Tongue (tissue), 2 donors: ENCODE results near the gene ATP2A3. TPM values are rescaled to one million over a fixed set of nuclear protein-coding genes. Genes with fewer than 3 reads are reported as not detected.
"Not testable (repeated sequence)": the region's sequence is repeated elsewhere in the genome, so short reads cannot be mapped to it uniquely, and the experiment has no call there.

Experiments
- DNase-seq: peaks from one replicate; pipeline ENCODE4 v3.0.0-alpha.2; 2015
- total RNA-seq: library from RNA; depleted of rRNA; stranded (reverse); fragments of >200 nt; gene quantifications from one replicate; pipeline ENCODE4 v1.2.3, GENCODE V29; 2014

The ATP2A3 gene
- total RNA-seq, 1 donor from 2014 or later = 16.8 TPM

DNA sequence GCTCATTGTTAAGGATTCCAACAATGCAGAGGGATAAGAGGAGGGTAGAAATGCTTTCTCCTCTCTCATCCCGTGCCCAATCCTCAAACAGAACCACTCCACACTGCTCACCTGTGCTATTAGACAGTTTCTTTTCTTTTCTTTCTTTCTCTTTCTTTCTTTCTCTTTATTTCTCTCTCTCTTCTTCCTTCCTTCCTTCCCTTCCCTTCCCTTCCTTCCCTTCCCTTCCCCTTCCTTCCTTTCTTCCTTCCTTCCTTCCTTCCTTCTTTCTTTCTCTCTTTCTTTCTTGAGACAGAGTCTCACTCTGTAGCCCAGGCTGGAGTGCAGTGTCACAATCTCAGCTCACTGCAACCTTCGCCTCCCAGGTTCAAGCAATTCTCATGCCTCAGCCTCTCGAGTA, 27.5 kb upstream of the ATP2A3 start:
- not testable (repeated sequence) for DNase-seq

DNA sequence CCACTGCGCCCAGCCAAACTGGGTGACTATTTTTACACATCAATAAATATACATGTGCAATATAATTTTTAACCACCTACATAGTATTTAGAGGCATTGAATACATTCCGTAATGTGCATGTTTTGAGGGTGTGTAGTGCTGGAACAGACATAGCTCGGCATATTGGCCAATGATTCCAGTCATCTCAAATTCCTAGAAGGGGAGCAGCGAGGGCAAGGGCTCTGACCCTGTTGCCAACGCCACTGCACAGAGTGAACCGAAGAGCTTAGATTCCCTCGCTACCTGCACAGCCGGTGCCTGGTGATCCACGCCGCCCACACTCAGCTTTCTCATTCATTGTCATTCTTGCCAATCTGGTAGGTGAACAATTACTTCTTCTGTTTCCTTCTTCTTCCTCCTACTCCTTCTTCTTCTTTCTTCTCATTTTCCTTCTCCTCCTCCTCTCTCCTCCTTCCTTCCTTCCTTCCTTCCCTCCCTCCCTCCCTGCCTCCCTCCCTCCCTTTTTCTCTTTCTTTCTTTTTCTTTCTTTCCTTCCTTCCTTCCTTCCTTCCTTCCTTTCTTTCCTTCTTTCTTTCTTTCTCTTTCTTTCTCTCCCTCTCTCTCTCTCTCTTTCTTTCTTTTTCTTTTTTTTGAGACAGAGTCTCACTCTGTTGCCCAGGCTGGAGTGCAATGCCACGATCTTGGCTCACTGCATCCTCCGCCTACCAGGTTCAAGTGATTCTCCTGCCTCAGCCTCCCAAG, 26.3 kb upstream of the ATP2A3 start:
- DNase-seq = no peak

- no peak for DNase-seq
Observed at GRCh38 chr17:3989041-3989886, 25.0 kb upstream of the ATP2A3 start.

GRCh38 chr17:3988297-3989040, 24.2 kb upstream of the ATP2A3 start:
- DNase-seq = no peak

- no peak for DNase-seq
Observed at GRCh38 chr17:3986939-3987335, 22.7 kb upstream of the ATP2A3 start.

DNA sequence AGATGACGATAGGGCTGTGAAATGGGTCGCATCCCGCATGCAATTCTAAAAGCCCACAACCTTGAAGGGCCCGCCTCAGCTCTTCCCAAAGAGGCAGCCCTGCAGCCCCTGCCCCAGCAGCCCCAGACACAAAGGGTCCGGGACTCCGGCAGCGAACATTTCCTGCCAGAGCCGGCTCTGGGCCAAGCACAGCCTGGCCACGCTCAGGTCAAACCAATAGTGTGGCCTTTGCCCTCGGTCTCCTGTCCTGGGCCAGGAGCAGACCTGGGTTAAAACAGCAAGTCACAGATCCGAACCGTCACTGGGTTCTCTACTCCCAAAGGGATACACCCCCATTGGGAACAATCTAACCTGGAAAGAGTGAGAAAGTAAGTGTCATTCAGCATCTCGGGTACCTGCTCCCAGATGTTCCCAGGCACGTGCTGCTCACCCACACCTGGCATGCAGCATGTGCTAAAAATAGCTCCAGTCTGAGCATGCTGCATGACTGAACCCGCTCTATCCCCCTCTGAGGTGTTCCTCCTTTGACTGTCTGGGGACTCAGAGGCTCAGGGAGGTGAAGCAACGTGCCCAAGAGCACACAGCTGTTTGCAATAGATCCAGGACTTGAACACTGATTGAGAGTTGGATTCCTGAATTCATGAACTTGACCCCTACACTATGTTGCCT, 22.2 kb upstream of the ATP2A3 start:
- DNase-seq = no peak

- no peak for DNase-seq
Observed at GRCh38 chr17:3985846-3986245, 21.6 kb upstream of the ATP2A3 start.

DNA sequence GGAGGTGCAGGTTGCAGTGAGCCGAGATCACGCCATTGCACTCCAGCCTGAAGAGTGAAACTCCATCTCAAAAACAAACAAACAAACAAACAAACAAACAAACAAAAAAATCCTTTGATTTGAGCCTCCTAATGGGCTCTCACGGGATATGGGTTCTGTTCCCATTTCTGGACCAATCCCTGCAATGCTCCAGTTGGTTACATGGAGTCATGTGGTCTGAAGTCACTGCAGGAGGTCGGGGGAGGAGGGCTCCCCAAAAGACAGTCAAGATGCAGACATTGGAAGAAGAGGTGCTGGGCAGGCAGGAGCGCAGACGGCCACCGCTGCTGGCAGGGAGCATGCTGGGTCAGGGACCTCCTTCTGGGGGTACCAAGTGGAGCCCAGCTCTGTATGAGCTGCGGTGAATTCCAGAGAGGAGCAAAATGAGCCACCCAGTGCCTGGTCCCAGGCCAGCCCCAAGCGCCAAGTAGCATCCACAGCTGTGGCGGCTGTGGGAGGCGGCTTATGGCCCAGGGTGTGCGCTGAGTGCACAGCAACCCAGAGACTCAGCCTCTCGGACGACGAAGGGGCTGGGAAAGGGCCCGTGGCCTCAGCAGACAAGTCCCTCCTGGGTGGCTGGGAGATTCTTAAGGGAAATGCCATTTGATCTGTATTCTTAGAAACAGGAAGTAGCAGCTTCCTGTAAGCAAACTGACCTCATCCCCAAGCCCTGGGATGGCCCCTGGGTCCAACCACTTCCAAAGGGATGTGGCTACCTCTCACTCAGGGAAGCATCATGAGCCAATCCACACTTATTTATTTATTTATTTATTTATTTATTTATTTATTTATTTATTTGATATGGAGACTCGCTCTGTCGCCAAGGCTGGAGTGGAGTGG, 19.6 kb upstream of the ATP2A3 start:
- DNase-seq = no peak

DNA sequence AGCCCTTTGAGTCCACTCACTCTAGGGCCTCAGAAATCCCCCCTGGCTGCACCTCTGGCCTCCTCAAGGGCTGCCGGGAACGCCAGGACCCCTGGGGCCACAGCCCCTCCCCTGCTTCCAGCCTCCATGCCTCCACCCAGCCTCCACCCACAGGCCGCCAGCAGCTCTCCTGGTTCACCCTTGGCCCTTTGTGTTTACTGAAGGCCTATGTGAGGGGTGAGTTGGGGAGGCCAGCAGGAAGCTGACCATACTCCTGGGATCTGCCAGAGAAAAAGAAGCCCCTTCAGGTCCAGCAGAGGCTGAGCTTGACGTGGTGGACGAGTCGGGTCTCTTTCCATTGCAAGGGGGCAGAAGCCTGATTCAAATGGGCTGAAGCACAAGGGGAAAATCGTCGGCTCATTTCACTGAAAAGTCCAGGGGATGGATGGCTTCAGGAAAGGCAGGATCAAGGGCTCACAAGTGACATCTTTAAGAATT, 18.3 kb upstream of the ATP2A3 start:
- no peak for DNase-seq

DNA sequence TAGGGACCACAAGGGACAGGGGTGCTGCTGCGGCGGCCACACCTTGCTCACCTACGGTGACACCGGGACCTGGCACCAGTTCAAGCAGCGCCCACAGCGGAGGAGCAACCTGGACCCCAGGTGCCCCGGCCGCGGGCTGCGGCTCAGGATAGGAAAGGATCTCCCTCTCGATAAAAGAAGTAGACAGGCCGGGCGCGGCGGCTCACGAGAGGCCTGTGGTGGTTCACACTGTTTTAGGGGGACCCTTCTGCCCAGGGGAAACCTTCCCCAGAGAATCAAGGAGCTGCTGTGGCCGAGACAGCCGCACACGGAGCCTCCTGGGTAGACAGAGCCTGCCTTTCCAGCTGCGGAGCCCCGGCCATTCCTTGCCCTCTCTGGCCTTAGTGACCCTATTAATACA, 17.9 kb upstream of the ATP2A3 start:
- DNase-seq = no peak

- no peak for DNase-seq
Observed at GRCh38 chr17:3981455-3981854, 17.2 kb upstream of the ATP2A3 start.

GRCh38 chr17:3980381-3981014, 16.3 kb upstream of the ATP2A3 start:
- no peak for DNase-seq

DNA sequence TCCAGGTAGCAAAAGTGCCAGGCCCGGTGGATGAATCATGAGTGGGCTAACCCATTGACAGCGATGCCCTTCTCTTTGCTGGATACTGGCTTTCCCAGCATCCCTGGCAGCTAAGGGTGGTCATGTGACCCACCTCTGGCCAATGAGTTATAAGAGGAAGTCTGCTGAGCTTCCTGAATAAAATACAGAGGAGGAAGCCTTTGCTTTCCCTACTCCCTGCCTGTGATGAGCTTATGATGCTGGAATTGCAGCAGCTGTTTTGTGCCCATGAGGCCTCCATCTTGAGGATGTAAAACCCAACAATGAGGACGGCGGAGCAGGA, 15.0 kb upstream of the ATP2A3 start:
- no peak for DNase-seq

- DNase-seq = no peak
Observed at GRCh38 chr17:3978421-3979289, 14.4 kb upstream of the ATP2A3 start.

DNA sequence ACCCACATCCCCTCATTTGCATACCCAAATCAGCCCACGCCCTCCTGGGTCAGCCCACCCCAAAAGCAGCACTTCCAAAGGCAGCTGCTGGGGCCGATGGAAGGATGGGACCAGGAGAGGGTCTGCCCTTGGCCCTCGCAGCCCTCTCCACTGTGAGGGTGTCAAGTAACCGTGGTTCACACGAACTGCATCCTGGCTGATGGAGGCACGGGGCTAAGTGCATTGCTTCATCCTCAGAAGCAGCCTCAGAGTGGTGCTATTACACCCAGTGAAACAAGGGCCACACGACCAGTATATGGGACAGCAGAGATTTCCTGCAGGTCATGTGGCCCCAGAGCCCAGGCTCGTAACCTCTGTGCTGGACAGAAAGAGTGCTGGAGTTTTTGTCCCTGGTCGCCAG, 13.2 kb upstream of the ATP2A3 start:
- DNase-seq = no peak

DNA sequence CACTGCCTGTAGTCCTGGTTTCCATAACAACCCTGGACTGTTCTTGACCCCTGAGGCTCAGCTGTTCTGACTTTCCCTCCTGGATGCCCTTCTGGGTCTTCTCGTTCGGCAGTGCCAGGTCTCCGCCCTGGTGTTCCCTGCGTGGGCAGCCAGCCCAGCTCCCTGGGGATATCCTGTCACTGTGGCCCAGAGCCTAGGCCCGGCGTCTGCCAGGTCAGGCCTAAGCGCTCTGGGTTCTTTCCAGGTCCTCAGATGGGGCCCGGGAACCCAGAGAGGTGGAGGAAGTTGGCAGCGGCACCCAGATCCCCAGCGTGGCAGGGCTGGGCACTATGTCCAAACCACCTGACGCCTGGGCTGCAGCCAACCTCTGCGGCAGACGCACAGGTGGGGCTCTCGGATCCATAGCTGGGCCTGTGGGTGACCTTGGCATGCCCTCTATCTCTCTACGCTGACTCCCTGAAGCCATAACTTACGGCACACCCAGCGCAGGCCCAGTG, 12.5 kb upstream of the ATP2A3 start:
- no peak for DNase-seq

DNA sequence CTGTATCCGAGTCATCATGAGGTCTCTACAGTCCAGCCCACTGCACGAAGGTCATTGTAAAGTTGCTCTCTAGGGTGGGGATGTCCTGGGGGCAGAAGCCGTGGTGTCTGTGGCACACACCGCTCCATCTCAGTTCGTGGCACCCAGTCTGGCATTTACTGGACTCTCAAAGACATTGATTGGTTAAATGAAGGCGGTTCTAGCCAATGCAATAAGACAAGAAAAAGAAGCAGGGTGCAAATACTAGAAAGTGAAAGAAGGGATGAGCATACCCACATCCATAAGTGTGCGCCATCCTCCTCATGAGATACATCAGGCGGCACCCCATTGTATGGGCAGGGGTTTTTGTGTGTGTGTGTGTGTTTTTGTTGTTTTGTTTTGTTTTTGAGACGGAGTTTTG, 10.7 kb upstream of the ATP2A3 start:
- DNase-seq = no peak

DNA sequence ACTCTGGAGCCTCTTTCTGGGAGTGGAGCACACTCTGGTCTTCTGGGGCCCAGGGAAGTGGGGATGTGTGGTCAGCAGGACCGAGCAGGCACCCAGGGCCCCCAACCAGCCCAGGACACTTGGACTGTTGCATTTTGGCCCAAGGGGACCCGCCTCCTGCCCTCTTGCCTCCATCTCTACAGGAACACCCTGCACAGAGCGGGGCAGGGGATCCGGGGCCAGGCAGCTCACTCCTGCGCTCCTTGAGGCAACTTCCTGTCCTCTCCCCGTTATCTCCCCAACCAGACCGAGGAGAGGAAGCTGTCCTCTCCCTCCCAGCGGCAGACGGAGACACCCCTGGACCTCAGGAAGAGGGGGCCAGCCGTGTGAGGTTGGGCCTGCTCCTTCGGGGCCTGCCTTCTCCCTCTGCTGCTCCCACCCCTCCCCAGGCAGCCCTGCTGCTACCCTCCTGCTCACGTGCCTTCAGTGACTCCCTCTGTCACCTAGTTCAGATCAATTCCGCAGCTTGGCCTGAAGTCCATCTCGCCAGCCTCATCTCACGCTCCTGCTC, 10.0 kb upstream of the ATP2A3 start:
- no peak for DNase-seq

DNA sequence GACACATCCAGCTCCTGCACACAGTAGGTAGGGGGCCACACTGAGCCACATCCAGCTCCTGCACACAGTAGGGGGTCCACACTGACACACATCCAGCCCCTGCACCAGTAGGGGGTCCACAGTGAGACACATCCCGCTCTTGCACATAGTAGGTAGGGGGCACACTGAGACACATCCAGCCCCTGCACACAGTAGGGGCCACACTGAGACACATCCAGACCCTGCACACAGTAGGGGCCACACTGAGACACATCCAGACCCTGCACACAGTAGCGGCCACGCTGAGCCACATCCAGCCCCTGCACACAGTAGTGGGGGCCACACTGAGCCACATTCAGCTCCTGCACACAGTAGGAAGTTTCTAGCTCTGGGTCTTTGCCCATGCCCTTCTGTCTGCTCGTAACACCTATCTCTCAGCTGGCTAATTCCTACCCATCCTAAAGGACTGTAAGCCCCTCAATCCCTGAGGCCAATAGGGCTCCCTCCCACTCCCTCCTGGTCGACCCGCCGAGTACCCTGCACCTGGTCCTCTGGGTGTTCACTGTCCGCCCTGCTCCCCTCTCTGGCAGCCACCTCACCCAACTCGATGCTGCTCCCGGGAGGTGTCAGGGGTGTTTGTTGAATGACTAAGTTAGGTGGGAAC, 9.4 kb upstream of the ATP2A3 start:
- DNase-seq = no peak
